GM12801 (cell line): ENCODE data around the gene GALR2.

Experiments
- TF ChIP-seq, protein P1 (sequence below): IDR thresholded peaks from one replicate; pipeline ENCODE4 v1.5.1; 2011; ENCODE audit warnings: control low read depth; ENCODE audit not compliant: insufficient read length; ENCODE audit errors: extremely low read depth

GALR2 gene

DNA sequence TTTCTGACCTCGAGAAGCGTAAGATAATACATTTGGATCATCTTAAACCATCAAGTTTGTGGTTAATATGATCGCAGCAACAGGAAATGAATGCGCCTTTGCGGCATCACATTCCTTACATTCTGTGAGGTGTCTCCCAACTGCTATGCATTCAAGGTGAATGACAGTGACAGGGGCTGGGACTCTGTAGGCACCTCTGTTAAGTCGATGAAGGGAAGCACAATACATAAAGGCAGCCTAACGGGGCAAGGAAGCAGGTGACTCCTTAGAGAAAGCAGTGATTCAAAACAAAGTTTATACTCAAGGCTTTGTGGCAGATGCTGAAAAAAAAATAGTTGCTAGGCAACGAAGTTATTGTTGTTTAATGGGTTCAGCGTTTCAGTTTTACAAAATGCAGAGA is 25.9 kb upstream of the GALR2 start:
- TF ChIP-seq, protein P1, sequence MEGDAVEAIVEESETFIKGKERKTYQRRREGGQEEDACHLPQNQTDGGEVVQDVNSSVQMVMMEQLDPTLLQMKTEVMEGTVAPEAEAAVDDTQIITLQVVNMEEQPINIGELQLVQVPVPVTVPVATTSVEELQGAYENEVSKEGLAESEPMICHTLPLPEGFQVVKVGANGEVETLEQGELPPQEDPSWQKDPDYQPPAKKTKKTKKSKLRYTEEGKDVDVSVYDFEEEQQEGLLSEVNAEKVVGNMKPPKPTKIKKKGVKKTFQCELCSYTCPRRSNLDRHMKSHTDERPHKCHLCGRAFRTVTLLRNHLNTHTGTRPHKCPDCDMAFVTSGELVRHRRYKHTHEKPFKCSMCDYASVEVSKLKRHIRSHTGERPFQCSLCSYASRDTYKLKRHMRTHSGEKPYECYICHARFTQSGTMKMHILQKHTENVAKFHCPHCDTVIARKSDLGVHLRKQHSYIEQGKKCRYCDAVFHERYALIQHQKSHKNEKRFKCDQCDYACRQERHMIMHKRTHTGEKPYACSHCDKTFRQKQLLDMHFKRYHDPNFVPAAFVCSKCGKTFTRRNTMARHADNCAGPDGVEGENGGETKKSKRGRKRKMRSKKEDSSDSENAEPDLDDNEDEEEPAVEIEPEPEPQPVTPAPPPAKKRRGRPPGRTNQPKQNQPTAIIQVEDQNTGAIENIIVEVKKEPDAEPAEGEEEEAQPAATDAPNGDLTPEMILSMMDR = no peak

DNA sequence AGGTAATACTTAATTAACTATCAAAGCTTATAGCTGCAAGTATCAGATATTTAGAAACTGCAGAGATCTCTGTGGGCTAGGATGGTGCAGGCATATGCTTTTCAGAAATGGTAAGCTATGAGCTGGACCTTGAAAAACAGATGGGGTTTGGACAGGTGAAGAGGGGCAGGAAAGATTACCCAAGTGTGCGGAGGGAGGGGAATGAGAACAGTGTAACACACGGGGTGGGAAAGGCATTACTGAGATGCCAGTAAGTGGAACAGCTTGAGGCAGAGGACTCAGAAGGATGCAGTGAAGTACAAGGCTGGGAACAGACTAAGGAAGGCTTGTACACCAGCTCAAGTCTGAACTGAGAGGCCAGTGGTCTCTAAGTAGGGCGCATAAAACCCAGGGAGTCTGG is 25.3 kb upstream of the GALR2 start:
- TF ChIP-seq, protein P1 = no peak

DNA sequence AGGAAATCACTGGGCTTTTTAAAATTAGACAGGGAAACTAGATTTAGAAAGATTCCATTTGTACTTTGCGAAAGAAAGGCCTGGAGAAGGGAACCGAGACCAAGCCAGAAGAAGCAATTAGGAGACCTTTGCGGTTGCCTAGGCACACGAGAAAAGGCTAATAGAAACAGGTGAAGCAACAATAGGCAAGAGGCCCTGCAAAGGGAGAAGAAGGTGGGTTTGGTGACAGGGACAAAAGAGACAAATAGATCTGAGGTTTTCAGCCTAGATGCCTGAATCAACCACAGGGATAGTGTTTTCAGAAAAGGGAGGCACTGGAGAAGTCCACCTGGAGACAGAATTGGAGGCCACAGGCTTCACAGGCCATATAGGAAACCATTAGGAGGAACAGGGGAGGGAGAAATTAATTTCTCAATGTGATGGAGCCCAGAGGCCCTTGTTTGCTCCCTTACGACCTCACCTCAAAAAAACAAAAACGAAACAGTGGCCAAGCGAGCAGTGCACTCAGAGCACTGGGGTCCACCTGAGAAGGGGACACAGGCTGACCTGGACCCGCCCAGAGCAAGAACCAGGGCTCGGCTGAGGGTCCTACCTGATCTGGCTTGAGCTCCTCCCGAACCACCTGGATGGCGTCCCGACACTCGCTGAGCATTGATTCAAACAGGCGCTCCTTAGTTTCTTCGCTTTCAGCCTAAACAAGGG is 24.6 kb upstream of the GALR2 start:
- TF ChIP-seq, protein P1 = no peak

DNA sequence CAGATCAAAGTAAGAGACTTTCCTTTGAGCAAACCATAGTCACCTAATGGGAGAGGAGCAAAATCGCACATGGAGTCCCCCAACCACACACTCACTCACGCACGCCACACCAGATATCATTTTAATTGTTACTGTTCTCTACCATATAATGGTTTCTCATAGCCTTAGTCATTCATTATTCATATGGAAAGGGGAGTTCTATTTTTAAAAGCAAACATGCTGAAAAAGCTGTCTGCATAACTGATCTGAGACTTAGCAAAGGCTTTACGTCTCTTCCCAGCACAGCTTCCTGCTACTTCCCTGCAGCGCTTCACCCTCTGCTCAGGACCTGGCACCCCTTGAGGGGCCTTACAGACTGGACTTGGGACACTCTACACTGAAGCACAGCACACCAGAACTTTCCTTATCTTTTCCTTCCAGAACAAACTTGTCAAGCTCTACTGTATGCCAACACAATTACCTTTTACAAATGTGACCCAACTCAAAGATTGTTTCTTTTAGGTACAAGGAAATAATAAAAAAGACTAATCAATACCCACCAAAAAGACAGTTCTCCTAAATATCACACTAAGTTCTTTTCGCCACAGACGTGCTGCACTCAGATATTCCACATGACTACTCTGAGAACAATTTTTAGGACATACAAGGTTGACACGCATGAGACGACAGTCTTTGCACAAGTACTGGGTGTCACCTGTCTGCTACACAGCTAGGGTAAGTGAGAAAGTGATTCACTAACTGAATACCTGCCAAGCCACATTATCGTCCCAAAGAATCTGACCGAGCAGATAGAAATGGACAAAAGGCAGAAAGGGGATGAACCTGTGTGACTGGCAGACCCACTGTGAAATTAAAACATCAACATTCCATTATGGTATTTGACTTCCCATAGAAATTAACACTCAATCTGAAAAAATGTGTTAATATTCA is 23.8 kb upstream of the GALR2 start:
- TF ChIP-seq, protein P1 = no peak

DNA sequence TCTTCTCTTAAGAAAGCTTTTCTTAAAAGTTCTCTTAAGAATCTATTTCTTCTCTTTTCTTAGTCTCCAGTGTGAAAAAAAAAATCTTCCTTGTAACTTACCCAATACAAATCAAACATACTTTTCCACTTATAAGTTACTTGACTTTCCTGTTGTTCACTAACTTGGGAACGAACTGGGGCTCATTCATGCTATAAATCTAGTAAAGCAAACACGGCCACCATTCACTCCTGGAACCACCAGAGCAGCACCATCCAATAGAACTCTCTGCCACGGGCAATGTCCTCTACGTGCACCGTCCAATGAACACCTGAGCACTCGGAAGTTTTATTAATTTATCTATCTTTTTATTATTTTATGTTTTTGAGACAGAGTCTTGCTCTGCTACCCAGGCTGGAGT is 23.0 kb upstream of the GALR2 start:
- TF ChIP-seq, protein P1 = no peak

DNA sequence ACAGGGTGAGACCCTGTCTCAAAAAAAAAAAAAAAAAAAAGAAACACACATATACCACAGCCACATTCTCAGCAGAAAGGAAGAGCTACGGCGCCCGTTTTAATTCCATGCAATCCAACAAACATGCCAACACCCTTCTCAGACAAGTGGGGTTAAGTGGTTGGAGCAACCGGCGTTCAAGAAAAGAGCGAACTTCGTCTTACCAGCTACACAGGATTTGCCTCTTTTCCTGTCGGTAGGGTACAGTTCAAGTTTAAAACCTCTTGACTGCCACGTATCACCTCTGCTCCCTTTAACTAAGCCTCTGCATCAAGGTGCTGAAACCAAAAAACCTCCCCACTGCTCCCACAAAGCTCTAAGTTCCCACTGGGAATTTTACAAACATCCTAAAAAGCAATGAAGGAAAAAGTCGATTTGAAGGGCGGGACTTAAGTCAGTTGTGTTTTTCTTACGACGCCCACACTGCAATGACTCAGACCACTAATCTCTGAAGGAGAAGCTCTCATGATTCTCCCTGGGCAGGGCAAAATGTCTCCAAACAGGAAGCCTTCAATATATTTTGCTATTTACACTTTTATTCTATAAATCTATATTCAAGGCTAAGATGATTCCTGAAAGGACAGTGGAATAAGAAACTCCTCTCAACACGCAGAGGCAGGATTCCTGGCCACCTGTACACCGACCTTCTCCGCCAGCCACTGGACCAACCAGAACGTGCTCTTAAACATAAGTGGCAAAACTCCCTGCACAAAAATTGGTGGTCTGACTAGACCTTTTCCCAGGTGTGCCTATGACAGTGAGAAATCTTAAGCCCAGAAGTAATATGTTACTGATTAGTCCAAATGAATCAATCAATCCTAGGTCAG is 21.1 kb upstream of the GALR2 start:
- TF ChIP-seq, protein P1 = no peak

DNA sequence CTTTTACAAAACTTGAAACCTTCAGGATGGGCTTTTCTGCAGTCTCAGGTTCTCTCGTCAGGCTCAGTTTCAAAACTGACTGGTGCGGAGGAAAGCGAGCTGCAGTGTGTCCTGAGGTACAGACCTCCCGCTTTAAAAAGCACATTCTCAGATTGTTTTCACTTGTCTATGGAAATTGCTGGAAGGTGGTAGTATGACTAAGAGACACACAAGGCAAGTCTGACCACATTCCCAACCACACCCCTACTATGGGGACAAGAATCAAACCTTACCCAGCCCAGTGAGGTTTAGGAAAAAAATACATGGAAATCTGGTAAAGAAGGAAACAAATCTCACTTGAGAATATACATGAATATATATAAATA is 20.5 kb upstream of the GALR2 start:
- TF ChIP-seq, protein P1 = no peak
